Eye (tissue), 1 donor: ENCODE measurements around the gene GPR107.

Source experiments
- DNase-seq: peaks from one replicate; pipeline ENCODE4 v3.0.0-alpha.2; 2015

The GPR107 gene

GRCh38 chr9:130111786-130112537 lies 58.3 kb downstream of the GPR107 start:
- DNase-seq, result peak; percentile 66

DNA sequence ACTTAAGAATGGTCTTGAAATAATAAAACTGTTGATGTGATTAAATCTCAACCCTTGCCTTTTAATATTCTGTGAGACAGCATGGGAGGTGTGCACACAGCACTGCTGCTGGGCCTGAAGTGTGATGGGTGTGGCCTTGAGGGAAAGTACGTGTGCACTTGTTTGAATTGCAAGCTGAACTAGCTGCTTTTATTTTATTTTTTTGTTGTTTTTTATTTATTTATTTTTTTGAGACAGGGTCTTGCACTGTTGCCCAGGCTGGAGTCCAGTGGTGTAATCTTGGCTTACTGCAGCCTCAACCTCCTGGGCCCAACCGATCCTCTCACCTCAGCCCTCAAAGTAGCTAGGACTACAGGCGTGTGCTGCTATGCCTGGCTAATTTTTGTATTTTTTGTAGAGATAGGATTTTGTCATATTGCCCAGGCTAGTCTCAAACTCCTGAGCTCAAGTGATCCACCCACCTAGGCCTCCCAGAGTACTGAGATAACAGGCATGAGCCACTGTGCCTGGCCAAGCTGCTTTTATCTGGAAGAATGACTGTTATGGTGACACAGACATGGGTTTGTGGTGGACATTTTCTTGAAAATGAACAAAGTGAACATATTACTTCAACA lies 58.9 kb downstream of the GPR107 start:
- no peak for DNase-seq

DNA sequence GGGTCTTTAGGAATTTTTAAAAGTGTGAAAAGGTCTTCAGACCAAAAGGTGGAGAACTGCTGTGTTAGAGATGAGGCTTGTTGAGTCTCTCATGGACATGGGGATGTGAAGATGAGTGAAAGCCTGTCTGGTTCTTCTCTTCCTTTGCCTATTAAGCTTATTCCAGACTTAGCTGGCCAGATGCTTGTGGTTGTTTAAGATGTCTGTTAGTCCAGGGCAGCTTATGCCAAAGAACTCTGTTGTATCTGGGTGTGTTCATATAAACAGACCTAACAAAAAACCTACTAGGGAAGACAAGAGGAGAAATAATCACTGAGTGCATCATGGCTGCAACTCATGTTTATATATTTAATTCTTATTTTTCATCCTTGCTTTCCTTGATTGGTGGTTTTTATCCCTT lies 61.0 kb downstream of the GPR107 start:
- DNase-seq, result no peak

DNA sequence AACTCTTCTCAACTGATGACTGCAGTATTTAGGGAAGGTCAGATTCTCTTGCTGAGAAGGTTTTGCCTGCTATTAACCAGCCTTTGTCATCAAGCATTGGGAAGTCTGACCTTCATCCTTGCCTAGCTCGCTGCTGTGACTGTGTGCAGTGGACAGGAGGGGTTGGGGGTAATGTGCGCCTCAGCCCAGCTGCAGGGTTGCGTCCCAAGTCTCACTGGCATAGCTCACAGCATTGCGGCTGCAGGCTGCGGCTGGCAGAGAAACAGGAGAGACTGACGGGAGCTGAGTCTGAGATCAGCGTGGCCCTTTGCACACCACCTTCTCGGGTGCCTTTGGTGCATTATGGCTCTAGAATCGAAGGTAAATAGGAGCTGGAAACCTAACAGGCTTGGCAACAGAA lies 62.6 kb downstream of the GPR107 start:
- DNase-seq, result no peak

DNA sequence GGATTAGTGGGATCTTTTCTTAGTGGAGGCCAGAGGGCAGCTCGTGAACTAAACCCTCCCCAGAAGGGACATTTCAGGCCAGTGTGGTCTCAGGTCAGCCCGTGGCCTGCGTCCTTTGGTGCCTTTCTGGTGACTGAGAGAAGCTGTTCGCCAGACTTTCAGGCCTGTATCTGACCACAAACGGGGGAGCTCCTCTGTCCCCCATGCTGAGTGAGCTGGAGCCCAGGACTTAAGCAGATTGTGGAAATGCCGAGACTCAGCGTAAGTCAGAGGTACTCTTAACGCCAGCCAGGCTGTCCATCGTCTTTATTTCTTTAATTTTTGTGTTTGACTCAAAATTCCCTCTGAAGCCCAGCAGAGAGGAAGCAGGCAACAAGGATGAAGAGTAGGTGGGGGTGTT lies 63.7 kb downstream of the GPR107 start:
- DNase-seq, result no peak

DNA sequence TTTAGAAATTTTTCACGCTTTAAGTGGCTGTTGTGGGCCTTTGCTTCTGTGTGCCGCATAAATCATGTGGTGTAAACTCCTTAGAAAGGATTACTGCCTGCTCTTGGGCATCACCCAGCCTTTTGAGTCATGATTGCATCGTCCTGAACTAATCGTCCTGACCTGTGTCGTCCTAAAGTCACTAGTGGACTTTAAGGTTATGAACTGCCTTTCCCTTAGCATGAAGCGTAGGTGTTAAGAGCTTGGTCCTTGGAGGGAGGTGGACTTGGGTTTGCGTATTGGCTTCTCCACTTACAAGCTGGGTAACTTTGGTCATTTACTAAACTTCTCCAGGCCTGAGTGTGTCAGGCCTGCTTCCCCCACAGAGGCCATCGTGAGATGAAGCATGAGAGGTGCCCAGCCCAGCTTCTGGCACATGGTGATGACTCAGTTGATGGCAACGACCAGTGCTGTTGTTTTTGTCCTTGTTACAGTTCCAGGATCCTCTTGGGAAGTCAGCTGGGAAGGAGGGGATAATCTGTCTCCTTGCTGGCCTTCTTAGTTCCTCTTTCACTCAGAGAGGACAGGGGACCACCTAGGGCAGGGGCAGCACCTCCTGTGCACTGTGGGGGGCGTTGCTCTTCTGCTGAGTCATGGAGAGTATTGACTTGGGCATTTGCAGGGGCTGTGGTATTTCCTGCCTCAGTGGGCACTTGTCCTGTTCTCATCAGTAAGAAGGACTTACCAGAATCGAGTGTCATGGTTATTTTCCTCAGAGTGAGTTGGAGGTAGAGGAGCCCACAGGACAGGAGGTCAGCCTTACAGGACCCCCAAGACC lies 64.3 kb downstream of the GPR107 start:
- DNase-seq, result no peak

GRCh38 chr9:130118841-130119518 lies 65.3 kb downstream of the GPR107 start:
- DNase-seq, result peak; percentile 80

- no peak for DNase-seq
Measured at GRCh38 chr9:130119519-130120298, 66.0 kb downstream of the GPR107 start.

GRCh38 chr9:130120299-130120587 lies 66.5 kb downstream of the GPR107 start:
- DNase-seq, result no peak

DNA sequence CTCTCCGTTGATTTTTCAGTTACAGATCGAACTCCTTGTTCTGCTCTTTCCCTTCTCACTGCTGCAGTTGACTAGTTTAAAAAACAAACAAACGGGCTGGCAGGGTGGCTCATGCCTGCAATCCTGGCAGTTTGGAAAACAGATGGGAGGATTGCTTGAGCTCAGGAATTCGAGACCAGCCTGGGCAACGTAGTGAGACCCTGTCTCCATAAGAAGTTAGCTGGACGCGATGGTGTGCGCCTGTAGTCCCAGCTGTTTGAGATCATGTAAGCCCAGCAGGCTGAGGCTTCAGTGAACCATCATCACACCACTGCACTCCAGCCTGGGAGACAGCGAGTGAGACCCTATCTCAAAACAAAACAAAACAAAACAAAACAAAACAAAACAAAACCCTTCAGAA lies 67.1 kb downstream of the GPR107 start:
- DNase-seq, result no peak

- DNase-seq, result peak; percentile 87
Measured at GRCh38 chr9:130122456-130122855, 68.8 kb downstream of the GPR107 start.

GRCh38 chr9:130124085-130124860 lies 70.6 kb downstream of the GPR107 start:
- DNase-seq, result no peak

GRCh38 chr9:130126721-130127433 lies 73.2 kb downstream of the GPR107 start:
- DNase-seq, result no peak

- DNase-seq, result no peak
Measured at GRCh38 chr9:130128251-130128650, 74.5 kb downstream of the GPR107 start.

GRCh38 chr9:130128733-130129431 lies 75.2 kb downstream of the GPR107 start:
- DNase-seq, result peak; percentile 67

DNA sequence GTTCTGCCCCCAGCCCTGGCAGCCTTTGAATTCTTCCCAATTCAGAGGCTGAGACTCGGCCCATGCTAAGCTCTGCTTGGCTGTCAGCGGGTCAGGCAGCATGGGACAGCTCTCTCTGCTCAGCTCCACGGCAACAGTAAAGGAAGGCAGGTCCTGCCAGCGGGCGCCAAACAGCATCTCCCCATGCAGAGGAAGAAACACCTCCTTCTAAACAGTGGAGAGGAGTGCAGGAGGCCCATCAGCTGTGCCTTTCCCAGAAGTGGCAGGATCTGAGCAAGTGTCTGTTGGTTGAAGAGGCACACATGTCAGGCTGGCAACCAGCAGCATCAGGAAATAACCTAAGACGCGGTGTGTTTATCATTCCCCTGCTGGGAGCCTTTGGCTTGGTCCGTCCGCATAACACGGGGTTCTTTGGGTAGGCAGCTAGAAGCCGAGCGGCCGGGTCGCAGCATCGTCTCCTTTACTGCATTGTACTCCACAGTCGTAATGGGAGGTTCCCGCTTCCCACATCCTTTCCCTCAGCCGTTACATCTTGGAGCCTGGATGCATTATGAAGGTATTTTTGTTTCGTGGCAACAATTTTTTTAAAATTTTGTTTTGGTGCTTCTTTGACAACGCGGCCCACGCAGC lies 75.8 kb downstream of the GPR107 start:
- DNase-seq, result no peak

- DNase-seq, result no peak
Measured at GRCh38 chr9:130132746-130133145, 79.0 kb downstream of the GPR107 start.

GRCh38 chr9:130137081-130137640 lies 83.5 kb downstream of the GPR107 start:
- DNase-seq, result no peak

DNA sequence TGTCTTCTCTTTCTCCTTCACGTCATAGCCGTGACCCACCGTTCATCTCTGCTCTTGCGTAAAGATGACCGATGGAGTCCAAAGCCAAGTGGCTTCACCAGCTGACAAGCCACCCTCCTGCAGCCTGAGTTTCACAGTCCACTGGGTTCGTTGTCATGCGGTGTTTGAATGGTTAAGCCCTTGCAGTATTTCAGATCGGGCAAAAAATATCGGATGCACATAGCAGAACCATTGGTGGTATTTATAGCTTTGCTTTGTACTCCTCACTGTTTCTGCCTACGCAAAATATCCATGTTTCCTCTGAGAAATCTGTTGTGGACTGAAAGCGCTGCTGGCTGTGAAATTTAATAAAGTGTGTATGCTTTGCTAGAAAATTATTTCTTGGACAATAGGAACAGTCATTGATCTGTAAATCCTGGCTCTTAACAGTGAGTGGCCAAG lies 84.0 kb downstream of the GPR107 start:
- DNase-seq, result peak; percentile 74
